Erythroblast (primary cell): ENCODE results near the gene CACTIN.

Experiments
- GATA1 ChIP-seq: IDR thresholded peaks from 2 replicates; pipeline ENCODE4 v1.6.1; 2011; ENCODE audit warnings: low read depth, mild to moderate bottlenecking, control low read depth, low read length, moderate library complexity
- POLR2A ChIP-seq: IDR thresholded peaks from 2 replicates; pipeline ENCODE4 v1.6.1; 2011; ENCODE audit warnings: mild to moderate bottlenecking, low read length

DNA sequence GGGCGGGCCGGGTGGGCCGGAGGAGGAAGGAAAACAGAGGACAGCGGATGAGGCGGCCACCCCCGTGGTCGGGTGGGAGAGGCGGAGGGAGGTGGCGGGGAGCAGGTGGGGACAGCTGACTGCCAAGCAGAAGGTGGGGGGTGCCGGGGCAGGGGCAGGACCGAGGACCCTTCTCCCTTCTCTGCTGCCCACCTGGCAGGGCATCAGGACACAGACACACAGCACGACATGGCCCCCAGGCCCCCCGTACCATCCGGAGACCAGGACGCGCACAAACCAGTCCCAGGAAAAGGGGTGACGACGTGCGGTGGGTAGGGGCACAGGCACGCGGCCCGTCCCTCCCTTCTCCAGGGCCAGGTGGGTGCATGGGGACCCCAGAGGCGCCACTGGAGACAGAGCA is 11.0 kb upstream of the CACTIN start:
- TF ChIP-seq POLR2A (no peak), GATA1 (no peak)
